ENCODE results near the gene GLIS1.

Gene GLIS1

DNA sequence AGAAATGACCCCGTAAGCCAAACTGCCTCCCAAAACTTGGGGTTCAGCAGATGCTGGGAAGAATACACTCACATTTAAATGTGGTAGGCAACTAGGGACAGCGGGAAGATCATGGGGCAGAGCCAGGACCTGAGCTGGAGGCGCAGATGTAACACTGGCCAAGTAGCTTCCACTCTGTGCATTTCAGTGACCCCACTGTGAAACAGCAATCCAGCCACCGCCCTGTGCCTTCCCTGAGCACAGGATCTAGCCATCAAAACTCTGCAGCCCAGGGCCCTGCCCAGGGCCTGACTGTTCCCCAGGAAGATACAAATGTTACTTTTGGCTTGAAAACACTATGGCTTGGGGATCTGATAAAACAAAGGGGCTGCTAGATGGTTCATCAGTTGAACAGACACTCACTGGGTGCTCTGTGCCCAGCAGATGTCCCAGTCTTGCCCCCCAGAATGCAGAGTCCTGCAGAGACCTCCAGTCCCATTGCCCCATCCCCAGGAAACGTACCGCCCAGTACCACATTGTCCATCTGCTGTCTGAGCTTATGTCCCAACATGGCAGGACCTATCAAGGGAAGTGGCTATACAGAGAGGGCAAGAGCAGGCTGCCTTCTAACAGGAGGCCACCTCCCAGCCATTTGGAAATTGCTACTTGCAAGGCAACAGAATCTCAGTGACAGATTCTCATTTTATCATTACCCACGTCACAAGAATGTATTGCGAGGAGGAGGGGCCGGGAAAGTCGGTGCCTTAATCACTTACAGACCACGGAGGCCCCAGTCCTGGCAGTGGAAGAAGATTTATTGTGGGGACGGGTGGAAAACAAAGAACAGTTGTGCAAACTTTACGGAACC, 155.7 kb downstream of the GLIS1 start:
- no peak overlapping the region for H3K27ac ChIP-seq
- DNase-seq (ENCODE audit: low spot score), result no peak
- TF ChIP-seq, protein P1, sequence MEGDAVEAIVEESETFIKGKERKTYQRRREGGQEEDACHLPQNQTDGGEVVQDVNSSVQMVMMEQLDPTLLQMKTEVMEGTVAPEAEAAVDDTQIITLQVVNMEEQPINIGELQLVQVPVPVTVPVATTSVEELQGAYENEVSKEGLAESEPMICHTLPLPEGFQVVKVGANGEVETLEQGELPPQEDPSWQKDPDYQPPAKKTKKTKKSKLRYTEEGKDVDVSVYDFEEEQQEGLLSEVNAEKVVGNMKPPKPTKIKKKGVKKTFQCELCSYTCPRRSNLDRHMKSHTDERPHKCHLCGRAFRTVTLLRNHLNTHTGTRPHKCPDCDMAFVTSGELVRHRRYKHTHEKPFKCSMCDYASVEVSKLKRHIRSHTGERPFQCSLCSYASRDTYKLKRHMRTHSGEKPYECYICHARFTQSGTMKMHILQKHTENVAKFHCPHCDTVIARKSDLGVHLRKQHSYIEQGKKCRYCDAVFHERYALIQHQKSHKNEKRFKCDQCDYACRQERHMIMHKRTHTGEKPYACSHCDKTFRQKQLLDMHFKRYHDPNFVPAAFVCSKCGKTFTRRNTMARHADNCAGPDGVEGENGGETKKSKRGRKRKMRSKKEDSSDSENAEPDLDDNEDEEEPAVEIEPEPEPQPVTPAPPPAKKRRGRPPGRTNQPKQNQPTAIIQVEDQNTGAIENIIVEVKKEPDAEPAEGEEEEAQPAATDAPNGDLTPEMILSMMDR (IDR thresholded peaks at IDR 0.05), result no peak
- H3K4me3 ChIP-seq, result no peak overlapping the region

DNA sequence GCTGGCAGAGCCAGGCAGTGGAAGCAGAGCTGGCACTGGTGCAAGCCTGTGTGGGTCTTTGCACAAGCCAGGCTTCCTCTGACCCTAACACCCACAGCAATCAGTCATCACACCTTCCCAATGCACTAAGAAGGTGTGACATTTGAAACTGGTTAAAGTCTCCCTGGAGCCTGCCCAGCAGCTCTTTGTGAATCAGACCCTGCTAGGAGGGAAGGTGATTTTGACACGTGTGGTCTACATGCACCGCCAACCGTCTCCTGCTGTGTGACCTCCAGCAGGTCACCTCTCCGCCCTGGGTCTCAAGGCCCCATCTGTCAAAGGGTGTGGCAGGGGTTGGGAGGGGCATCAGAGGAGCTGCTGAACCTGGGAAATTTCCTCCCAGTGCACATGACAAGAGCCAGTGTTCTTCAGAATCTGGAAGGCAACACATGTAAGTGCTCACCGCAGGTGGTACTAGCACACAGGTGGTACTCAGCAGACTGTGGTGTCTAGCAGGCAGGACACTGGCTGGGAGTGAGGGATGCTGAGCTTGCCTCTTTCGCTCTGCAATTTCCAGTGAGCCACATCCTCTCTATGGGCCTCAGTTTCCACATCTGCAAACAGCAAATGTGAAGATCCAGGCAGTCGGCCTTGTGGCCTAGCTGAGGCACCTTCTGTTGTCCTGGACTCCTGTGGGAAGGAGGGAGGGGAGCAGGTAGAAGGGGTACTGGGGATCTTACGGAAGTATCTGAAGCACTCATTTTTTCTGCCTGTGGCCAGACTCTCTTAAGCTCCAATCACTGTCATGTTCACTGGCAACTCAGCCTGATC, 156.5 kb downstream of the GLIS1 start:
- Histone ChIP-seq H3K4me3 (no peak overlapping the region), H3K27ac (no peak overlapping the region)
- DNase-seq (ENCODE audit: low spot score), result no peak
- TF ChIP-seq, protein P1 (IDR thresholded peaks at IDR 0.05), result no peak

DNA sequence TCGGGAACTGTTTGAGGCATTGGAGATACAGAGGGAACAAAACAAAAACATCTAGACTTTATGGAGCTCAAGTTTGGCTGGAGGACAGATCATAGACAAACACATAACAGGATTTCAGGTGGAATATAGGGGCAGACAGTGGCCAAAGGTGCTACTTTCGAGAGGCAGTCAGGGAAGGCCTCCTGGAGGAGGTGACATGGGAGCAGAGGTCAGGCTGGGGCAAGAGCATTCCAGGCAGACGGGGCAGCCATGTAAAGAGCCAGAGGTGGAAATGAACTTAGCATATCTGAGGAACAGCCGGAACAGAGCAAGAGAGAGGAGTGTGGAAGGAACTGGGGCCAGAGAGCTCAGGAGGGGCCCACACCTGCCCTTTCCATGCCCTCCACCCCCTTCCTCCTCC, 157.5 kb downstream of the GLIS1 start:
- H3K4me3 ChIP-seq, result no peak overlapping the region
- TF ChIP-seq, protein P1 (IDR thresholded peaks at IDR 0.05), result no peak
- no peak for DNase-seq (ENCODE audit: low spot score)
- H3K27ac ChIP-seq, result no peak overlapping the region

DNA sequence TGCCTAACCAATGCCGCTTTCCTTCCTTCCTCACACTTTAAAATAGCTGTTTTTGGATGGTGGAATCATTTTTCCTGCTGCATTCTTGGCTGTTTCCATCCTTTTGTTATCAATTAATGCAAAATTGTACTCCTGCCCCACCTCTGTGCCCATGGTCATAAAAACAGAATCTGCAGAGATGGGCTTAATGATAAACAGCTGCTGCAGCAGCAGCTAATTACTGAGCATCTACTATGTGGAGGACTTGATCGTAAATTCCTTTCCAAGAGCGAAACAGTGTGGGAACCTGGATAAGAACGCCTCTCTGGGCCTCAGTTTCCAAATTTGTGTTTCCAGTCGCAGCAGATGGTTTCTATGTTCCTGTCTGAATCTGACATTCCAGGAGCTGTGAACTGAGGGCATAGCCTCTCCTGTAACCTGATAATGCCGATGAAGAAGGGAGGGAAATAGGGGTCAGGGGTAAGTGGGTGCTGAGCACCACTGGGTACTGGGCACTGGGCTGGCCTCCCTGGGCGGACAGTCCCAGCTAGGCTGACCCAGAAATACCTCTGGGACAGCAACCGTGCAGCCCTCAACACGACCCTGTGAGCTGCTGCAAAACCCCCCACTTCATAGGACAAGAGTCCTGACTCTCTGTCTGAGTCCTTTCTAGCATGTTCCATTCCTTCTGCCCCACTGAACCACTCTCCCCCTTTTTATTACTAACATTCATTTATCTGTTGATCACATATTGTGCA, 158.1 kb downstream of the GLIS1 start:
- Histone ChIP-seq H3K27ac (no peak overlapping the region), H3K4me3 (no peak overlapping the region)
- TF ChIP-seq, protein P1 (IDR thresholded peaks at IDR 0.05), result no peak
- DNase-seq (ENCODE audit: low spot score), result no peak

DNA sequence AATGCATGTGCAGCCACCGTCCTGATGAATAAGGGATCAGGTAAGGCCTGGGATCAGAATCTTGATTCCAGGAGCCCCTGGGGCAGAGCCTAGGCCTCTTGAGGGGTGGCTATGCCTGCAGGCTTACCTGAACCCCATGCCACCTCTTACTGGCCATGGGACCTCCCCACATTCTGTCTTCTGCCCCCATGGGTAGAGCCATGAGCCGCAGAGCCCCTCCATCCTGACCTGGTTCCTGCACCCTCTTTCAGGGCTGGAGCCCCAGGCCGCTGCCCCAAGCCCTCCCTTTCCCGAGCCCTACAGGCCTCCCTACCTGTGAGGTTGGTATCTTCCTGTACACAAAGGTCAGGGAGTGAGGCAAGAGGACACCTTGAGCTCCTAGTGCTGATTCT, 159.0 kb downstream of the GLIS1 start:
- H3K27ac ChIP-seq, result no peak overlapping the region
- no peak overlapping the region for H3K4me3 ChIP-seq
- TF ChIP-seq, protein P1 (IDR thresholded peaks at IDR 0.05), result no peak
- DNase-seq (ENCODE audit: low spot score), result no peak

DNA sequence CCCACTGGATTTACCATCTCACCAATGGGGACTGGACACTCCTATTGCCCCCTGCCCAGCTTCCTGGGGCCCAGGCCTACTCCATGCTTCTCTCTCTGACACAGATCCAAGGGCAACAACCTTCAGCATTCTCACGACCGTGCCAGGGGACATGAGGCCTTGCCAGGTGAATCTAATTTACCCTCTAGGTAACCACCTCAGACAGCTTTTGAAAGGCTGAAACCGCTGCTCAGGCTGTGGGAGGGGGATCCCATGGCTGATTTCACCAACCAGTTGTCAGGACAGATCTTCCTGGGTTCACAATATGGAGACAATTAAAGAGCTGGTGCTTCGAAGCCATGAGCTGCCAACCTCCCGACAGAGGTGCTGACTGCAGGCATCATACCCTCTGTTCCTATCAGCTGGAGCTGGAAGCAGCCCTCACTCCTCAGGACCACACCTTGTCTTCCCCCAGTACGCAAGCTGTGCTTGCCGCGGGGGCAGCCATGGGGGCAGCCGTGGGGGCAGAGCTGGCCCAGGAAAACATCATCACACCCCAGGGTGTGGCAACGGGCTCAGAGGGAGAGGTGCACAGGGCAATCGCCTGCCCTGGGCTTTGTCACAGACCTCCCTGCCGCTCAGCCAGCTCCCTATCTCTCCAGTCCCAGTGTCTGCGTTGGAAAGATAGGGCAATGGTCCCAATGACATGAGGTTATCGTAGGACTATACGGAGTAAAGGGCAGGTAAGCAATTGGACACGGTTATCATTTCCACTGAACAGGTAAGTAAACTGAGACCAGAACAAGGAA, 159.5 kb downstream of the GLIS1 start:
- Histone ChIP-seq H3K27ac (no peak overlapping the region), H3K4me3 (no peak overlapping the region)
- no peak for DNase-seq (ENCODE audit: low spot score)
- TF ChIP-seq, protein P1 (IDR thresholded peaks at IDR 0.05), result no peak

Measured in coronary artery (tissue), 2 donors.